ENCODE measurements around the gene CHST11.

CHST11 gene

GRCh38 chr12:104434129-104434528, 22.6 kb upstream of the CHST11 start:
- DNase-seq (ENCODE audit: low spot score), result no peak

GRCh38 chr12:104435175-104435574, 21.6 kb upstream of the CHST11 start:
- no peak for DNase-seq (ENCODE audit: low spot score)

GRCh38 chr12:104435765-104436164, 21.0 kb upstream of the CHST11 start:
- no peak for DNase-seq (ENCODE audit: low spot score)

- DNase-seq (ENCODE audit: low spot score), result no peak
These were observed 20.0 kb upstream of the CHST11 start for GRCh38 chr12:104436790-104437189.

GRCh38 chr12:104438134-104438533, 18.6 kb upstream of the CHST11 start:
- no peak for DNase-seq (ENCODE audit: low spot score)

GRCh38 chr12:104439137-104439536, 17.6 kb upstream of the CHST11 start:
- no peak for DNase-seq (ENCODE audit: low spot score)

- no peak for DNase-seq (ENCODE audit: low spot score)
These were observed 13.7 kb upstream of the CHST11 start for GRCh38 chr12:104443008-104443407.

- no peak for DNase-seq (ENCODE audit: low spot score)
These were observed 9.9 kb upstream of the CHST11 start for GRCh38 chr12:104446646-104447421.

- DNase-seq (ENCODE audit: low spot score), result no peak
These were observed 8.7 kb upstream of the CHST11 start for GRCh38 chr12:104448031-104448430.

GRCh38 chr12:104448451-104448850, 8.3 kb upstream of the CHST11 start:
- DNase-seq (ENCODE audit: low spot score), result no peak

- no peak for DNase-seq (ENCODE audit: low spot score)
These were observed 6.0 kb upstream of the CHST11 start for GRCh38 chr12:104450700-104451099.

- DNase-seq (ENCODE audit: low spot score), result no peak
These were observed 4.7 kb upstream of the CHST11 start for GRCh38 chr12:104452087-104452486.

- no peak for DNase-seq (ENCODE audit: low spot score)
These were observed 3.6 kb upstream of the CHST11 start for GRCh38 chr12:104453133-104453532.

GRCh38 chr12:104454997-104455396, 1.8 kb upstream of the CHST11 start:
- DNase-seq (ENCODE audit: low spot score), result no peak

GRCh38 chr12:104455578-104456416, 951 bp upstream of the CHST11 start:
- DNase-seq (ENCODE audit: low spot score), result no peak

- DNase-seq (ENCODE audit: low spot score), result peak; percentile 59
These were observed 400 bp downstream of the CHST11 start for GRCh38 chr12:104456950-104457745.

GRCh38 chr12:104457746-104458693, 1.3 kb downstream of the CHST11 start:
- DNase-seq (ENCODE audit: low spot score), result no peak

GRCh38 chr12:104458694-104459367, 2.1 kb downstream of the CHST11 start:
- no peak for DNase-seq (ENCODE audit: low spot score)

GRCh38 chr12:104459368-104459909, 2.7 kb downstream of the CHST11 start:
- DNase-seq (ENCODE audit: low spot score), result no peak

- DNase-seq (ENCODE audit: low spot score), result no peak
These were observed 3.4 kb downstream of the CHST11 start for GRCh38 chr12:104460041-104460719.

Measured in pons (tissue), 1 donor.